ENCODE results near the gene TICAM1.
"Not testable (repeated sequence)": the region's sequence is repeated elsewhere in the genome, so short reads cannot be mapped to it uniquely, and the experiment has no call there.

Gene TICAM1

GRCh38 chr19:4830332-4830731 is 1.2 kb downstream of the TICAM1 start:
- no peak overlapping the region for H3K4me3 ChIP-seq (ENCODE audit: low read length)
- H3K27me3 ChIP-seq (ENCODE audit: insufficient read depth, low read length): peaks cover 7% of the 10 kb centered on the region

DNA sequence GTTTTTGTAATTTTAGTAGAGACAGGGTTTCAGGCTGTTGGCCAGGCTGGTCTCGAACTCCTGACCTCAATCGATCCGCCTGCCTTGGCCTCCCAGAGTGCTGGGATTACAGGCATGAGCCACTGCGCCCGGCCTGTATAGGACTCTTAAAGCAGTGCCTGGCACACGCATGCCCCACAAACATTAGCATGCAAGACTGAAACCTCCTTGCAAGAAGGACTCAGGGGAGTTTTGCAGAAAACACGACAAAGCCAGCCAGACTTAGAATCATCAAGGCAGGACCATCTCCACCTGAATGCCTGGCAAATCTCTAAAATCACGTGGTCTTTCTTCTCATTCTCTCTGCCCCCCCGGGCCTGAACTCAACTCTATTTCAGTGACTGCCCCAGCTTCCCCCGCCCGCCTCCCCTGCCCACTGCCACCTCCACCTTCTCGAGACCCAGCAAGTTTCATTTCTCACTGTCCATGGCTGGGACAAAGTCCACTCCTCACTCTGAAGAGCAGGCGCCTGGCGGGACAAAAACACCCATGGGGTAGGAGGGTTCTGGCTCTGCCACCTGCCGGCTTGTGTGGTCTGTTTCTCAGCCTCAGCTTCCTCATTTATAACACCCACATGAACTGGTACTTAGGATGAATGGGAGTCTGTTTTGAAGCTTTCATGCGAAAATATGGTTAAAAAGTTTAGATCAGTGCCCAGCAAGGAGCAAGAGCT is 2.4 kb downstream of the TICAM1 start:
- H3K36me3 ChIP-seq (ENCODE audit: insufficient read depth, low read length): no peaks in the 10 kb centered on the region
- H3K9me3 ChIP-seq (ENCODE audit: low read length): no peaks in the 10 kb centered on the region
- no peaks in the 10 kb centered on the region for H3K4me1 ChIP-seq (ENCODE audit: insufficient read depth, low read length)
- peaks cover 7% of the 10 kb centered on the region for H3K27me3 ChIP-seq (ENCODE audit: insufficient read depth, low read length)
- H3K4me3 ChIP-seq (ENCODE audit: low read length): no peak overlapping the region
- H2AFZ ChIP-seq (ENCODE audit: low read depth, low read length): no peak overlapping the region

More at GRCh38 chr19:4830332-4830731, 1.2 kb downstream of the TICAM1 start:
- Histone ChIP-seq H3K4me1 (ENCODE audit: insufficient read depth, low read length) (no peaks in the 10 kb centered on the region), H2AFZ (ENCODE audit: low read depth, low read length) (no peak overlapping the region), H3K36me3 (ENCODE audit: insufficient read depth, low read length) (no peaks in the 10 kb centered on the region), H3K9me3 (ENCODE audit: low read length) (no peaks in the 10 kb centered on the region)

DNA sequence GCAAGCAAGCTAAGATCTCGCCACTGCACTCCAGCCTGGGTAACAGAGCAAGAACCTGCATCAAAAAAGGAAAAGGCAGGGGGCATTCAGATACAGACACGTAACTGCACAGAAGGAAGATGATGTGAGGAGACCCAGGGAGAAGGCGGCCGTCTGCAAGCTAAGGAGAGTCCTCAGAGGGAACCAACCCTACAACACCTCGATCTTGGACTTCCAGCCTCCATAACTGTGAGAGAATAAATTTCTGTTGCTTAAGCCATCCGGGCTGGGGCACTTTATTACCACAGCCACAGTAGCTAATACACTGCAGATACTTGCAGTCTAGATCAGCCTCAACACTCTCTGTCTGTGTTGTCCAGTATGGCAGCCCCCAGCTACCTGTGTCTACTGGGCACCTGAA is 7.9 kb downstream of the TICAM1 start:
- H3K9me3 ChIP-seq (ENCODE audit: low read length): no peaks in the 10 kb centered on the region
- H3K4me3 ChIP-seq (ENCODE audit: low read length): no peak overlapping the region
- H3K27me3 ChIP-seq (ENCODE audit: insufficient read depth, low read length): no peaks in the 10 kb centered on the region
- H3K4me1 ChIP-seq (ENCODE audit: insufficient read depth, low read length): no peaks in the 10 kb centered on the region
- no peaks in the 10 kb centered on the region for H3K36me3 ChIP-seq (ENCODE audit: insufficient read depth, low read length)
- H2AFZ ChIP-seq (ENCODE audit: low read depth, low read length): no peak overlapping the region

DNA sequence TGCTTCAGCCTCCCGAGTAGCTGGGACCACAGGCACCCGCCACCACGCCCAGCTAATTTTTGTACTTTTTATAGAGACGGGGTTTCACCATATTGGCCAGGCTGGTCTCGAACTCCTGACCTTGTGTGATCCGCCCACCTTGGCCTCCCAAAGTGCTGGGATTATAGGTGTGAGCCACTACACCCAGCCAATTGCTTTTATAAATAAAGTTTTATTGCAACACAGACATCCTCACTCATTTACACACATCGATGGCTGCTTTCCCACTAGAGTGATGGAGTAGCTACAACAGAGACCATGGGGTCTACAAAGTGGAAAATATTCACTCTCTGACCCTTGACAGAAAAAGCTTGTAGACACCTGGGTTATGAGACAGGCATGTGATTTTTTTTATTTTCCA is 9.2 kb downstream of the TICAM1 start:
- not testable (repeated sequence) for H2AFZ ChIP-seq (ENCODE audit: low read depth, low read length); H3K27me3 ChIP-seq (ENCODE audit: insufficient read depth, low read length); H3K9me3 ChIP-seq (ENCODE audit: low read length)

DNA sequence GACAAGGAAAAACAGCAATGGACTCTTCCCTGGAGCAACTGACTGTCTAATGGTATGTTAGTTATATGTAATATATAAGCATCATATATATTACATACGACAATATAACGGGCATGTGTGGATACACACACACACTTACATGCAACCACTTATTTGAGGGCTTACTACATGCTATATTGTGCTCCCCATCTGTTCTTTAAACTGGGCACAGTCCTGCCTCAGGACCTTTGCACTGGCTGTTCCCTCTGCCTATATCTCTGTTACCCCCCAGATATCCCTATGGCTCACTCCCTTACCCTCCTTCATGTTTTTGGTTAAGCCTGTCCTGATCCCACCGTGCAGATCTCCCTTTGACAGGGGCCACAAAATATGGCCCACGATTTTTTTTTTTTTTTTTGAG is 10.2 kb downstream of the TICAM1 start:
- no peak overlapping the region for H3K4me3 ChIP-seq (ENCODE audit: low read length)
- H3K4me1 ChIP-seq (ENCODE audit: insufficient read depth, low read length): no peaks in the 10 kb centered on the region
- H3K36me3 ChIP-seq (ENCODE audit: insufficient read depth, low read length): no peaks in the 10 kb centered on the region
- H2AFZ ChIP-seq (ENCODE audit: low read depth, low read length): no peak overlapping the region
- no peaks in the 10 kb centered on the region for H3K27me3 ChIP-seq (ENCODE audit: insufficient read depth, low read length)
- H3K9me3 ChIP-seq (ENCODE audit: low read length): peaks cover 9% of the 10 kb centered on the region

More for the DNA sequence above, 9.2 kb downstream of the TICAM1 start:
- not testable (repeated sequence) for H3K4me1 ChIP-seq (ENCODE audit: insufficient read depth, low read length); H3K4me3 ChIP-seq (ENCODE audit: low read length); H3K36me3 ChIP-seq (ENCODE audit: insufficient read depth, low read length)

DNA sequence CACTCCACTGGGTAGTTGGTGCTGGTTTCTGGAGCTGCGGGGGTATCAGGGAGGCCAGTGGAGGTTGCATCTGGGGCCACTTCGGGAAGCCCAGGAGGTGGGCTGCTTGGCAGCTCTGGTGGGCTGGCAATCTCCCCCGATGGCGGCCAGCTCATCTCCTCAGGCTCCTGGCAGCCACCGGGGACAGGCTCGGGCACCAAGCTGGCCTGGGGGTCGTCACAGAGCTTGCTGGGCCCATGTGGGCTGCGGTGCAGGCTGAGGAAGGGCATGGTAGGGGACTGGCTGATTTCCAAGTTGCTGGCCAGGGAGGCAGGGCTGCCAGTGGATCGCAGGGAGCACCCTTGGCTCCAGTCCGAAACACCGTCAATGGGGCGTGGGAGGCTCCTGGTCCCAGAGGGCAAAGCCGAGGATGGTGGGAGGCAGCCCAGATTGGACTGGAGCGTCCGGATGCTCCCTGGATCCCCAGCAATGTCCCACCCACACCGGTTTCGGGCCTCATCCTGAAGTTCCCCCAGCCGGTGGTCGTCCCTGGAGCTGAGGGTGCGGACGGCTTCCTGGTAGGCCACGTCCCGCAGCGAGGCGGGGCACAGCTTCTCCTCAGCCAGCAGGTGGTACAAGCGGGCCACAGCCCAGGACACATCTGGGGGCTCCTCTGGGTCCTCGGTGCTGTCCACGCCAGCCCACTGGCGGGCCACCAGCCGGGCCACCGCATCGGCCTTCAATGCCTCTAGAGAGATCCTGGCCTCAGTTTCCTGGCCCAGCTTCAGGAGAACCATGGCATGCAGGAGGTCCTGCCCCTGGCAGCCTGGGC is 13.8 kb downstream of the TICAM1 start:
- no peaks in the 10 kb centered on the region for H3K27me3 ChIP-seq (ENCODE audit: insufficient read depth, low read length)
- no peaks in the 10 kb centered on the region for H3K36me3 ChIP-seq (ENCODE audit: insufficient read depth, low read length)
- H3K9me3 ChIP-seq (ENCODE audit: low read length): peaks cover 9% of the 10 kb centered on the region
- no peak overlapping the region for H2AFZ ChIP-seq (ENCODE audit: low read depth, low read length)
- no peak overlapping the region for H3K4me3 ChIP-seq (ENCODE audit: low read length)
- no peaks in the 10 kb centered on the region for H3K4me1 ChIP-seq (ENCODE audit: insufficient read depth, low read length)

DNA sequence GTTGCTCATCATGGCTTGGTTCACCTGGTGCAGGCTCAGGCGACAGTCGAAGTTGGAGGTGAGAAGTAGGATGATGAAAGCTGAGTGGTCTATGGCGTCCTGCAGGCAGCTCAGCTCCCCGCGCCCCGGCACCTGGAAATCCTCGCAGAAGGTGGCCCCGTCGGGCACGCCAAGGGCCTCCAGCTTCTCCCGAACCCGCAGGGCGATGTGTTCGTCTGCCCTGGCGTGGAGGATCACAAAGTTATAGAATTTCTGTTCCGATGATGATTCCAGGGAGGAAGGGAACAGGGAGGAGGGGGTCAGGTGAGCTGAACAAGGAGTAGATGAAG is 14.6 kb downstream of the TICAM1 start:
- no peak overlapping the region for H2AFZ ChIP-seq (ENCODE audit: low read depth, low read length)
- H3K9me3 ChIP-seq (ENCODE audit: low read length): peaks cover 9% of the 10 kb centered on the region
- no peaks in the 10 kb centered on the region for H3K27me3 ChIP-seq (ENCODE audit: insufficient read depth, low read length)
- no peaks in the 10 kb centered on the region for H3K4me1 ChIP-seq (ENCODE audit: insufficient read depth, low read length)
- no peak overlapping the region for H3K4me3 ChIP-seq (ENCODE audit: low read length)
- H3K36me3 ChIP-seq (ENCODE audit: insufficient read depth, low read length): no peaks in the 10 kb centered on the region

GRCh38 chr19:4816202-4816949 is 15.1 kb downstream of the TICAM1 start:
- peak overlapping the region; percentile 30 for H2AFZ ChIP-seq (ENCODE audit: low read depth, low read length)
- H3K27me3 ChIP-seq (ENCODE audit: insufficient read depth, low read length): no peaks in the 10 kb centered on the region
- no peak overlapping the region for H3K4me3 ChIP-seq (ENCODE audit: low read length)
- no peaks in the 10 kb centered on the region for H3K4me1 ChIP-seq (ENCODE audit: insufficient read depth, low read length)
- no peaks in the 10 kb centered on the region for H3K36me3 ChIP-seq (ENCODE audit: insufficient read depth, low read length)
- peaks cover 9% of the 10 kb centered on the region for H3K9me3 ChIP-seq (ENCODE audit: low read length)

DNA sequence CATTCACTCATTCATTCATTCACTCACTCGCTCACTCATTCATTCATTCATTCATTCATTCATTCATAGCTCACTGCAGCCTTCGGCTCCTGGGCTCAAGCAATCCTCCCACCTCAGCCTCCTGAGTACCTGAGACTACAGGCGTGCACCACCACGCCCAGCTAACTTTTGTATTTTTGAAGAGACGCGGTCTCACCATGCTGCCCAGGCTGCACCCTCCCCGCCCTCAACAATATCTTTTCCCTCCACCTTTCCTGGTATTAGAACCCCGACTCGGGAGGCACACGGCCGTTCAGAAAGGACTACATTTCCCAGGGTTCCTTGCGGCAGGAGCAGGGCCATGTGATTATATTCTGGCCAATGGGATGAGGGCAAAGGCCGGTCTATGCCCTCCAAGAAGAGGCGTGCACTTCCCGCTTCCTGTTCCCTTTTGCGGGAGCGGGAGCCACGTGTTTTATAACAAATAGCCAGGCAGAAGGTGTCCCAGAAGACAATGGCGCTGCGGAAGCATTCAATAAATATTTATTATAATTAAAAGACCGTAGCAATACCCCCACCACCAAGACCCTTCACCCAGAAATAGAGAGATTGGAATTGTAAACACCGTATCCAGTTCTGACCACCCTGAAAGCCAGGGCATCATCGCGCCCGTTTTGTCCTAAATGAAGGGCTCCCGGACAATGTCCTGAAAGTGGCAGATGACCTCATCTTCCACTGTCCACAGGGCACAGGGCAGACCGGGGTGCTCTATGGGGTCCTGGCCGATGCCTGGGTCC is 15.9 kb downstream of the TICAM1 start:
- H2AFZ ChIP-seq (ENCODE audit: low read depth, low read length): peak overlapping the region; percentile 30
- H3K4me3 ChIP-seq (ENCODE audit: low read length): peak overlapping the region; percentile 16
- H3K27me3 ChIP-seq (ENCODE audit: insufficient read depth, low read length): no peaks in the 10 kb centered on the region
- H3K4me1 ChIP-seq (ENCODE audit: insufficient read depth, low read length): no peaks in the 10 kb centered on the region
- no peaks in the 10 kb centered on the region for H3K36me3 ChIP-seq (ENCODE audit: insufficient read depth, low read length)
- H3K9me3 ChIP-seq (ENCODE audit: low read length): peaks cover 9% of the 10 kb centered on the region

DNA sequence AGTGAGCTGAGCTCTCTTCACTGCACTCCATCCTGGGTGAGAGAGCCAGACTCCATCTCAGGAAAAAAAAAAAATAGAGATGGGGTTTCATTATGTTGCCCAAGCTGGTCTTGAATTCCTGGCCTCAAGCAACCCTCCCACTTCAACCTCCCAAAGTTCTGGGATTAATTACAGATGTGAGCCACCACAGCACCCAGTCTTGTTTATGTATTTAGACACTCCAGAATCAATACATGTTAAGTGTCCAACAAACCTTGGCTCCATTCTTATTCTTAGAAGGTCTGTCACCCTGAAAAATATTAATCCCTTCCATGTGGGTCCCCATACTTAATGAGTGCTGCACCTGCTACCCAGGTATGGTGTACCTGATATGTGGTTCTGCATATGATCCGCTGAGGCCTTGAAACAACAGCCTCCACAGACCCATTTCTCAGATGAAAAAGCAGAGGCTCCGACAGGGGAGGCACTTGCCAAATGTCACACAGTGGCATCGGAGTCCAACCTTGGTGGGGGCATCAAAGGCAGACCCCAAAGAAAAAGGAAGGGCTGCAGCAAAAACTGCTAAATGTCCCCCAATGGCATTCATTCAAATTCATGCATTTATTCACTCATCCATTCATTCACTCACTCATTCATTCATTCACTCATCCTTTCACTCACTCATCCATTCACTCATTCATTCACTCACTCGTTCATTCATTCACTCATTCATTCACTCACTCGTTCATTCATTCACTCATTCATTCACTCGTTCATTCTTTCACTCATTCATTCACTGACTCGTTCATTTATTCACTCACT is 16.7 kb downstream of the TICAM1 start:
- H3K27me3 ChIP-seq (ENCODE audit: insufficient read depth, low read length): no peaks in the 10 kb centered on the region
- peaks cover 9% of the 10 kb centered on the region for H3K9me3 ChIP-seq (ENCODE audit: low read length)
- no peaks in the 10 kb centered on the region for H3K36me3 ChIP-seq (ENCODE audit: insufficient read depth, low read length)
- H3K4me3 ChIP-seq (ENCODE audit: low read length): no peak overlapping the region
- no peaks in the 10 kb centered on the region for H3K4me1 ChIP-seq (ENCODE audit: insufficient read depth, low read length)
- peak overlapping the region; percentile 30 for H2AFZ ChIP-seq (ENCODE audit: low read depth, low read length)

GRCh38 chr19:4811328-4812131 is 20.0 kb downstream of the TICAM1 start:
- Histone ChIP-seq H3K9me3 (ENCODE audit: low read length) (peaks cover 1% of the 10 kb centered on the region), H3K4me3 (ENCODE audit: low read length) (no peak overlapping the region), H2AFZ (ENCODE audit: low read depth, low read length) (no peak overlapping the region), H3K36me3 (ENCODE audit: insufficient read depth, low read length) (no peaks in the 10 kb centered on the region), H3K4me1 (ENCODE audit: insufficient read depth, low read length) (no peaks in the 10 kb centered on the region), H3K27me3 (ENCODE audit: insufficient read depth, low read length) (no peaks in the 10 kb centered on the region)

Measured in neuron (in vitro differentiated cells).